PC-3 (cell line): ENCODE data around the gene GMDS. TPM values are rescaled to one million over a fixed set of nuclear protein-coding genes. Genes with fewer than 3 reads are reported as not detected.

Source experiments
- ATAC-seq: fragments of 200-7000 bp; cut with Tn5 transposase; 2 replicates; pipeline ENCODE4 v1.9.1; 2020; ENCODE audit warnings: mild to moderate bottlenecking, moderate library complexity
- BruUV-seq: library from RNA; stranded (reverse); fragments of 400-500 nt; replicated peaks from 2 replicates; lab custom pipeline; 2021; lab: Mats Ljungman, UMichigan
- CTCF ChIA-PET: fragments of 300-600 bp; sonication (Branson Sonifier 250); formaldehyde crosslinking; loops from one replicate; lab custom pipeline; 2022; ENCODE audit warnings: antibody characterized with exemption; lab: Charles Lee
- POLR2A ChIA-PET: fragments of 300-600 bp; sonication (Branson Sonifier 250); formaldehyde crosslinking; loops from one replicate; lab custom pipeline; 2022; ENCODE audit warnings: antibody characterized with exemption; ENCODE audit not compliant: unreplicated experiment; lab: Charles Lee
- DNase-seq: peaks from one replicate; pipeline ENCODE4 v3.0.0-alpha.2; 2015
- H2AFZ ChIP-seq: fragments of 300-600 bp; sonication (generic); 2 replicates; pipeline ENCODE4 v1.6.0; 2016; ENCODE audit warnings: antibody characterized with exemption, low read length
- H3F3A ChIP-seq: fragments of 300-600 bp; sonication (generic); one replicate; pipeline ENCODE4 v1.6.0; 2017; ENCODE audit warnings: antibody characterized with exemption, low read length, control low read depth, mild to moderate bottlenecking; ENCODE audit not compliant: unreplicated experiment
- H3K27ac ChIP-seq: fragments of 300-600 bp; sonication (generic); 2 replicates; pipeline ENCODE4 v1.5.1; 2016; ENCODE audit warnings: mild to moderate bottlenecking, low read length
- H3K27me3 ChIP-seq: fragments of 300-600 bp; sonication (generic); 2 replicates; pipeline ENCODE4 v1.6.1; 2016; ENCODE audit warnings: low read length, mixed read lengths
- H3K36me3 ChIP-seq: fragments of 300-600 bp; sonication (generic); 2 replicates; pipeline ENCODE4 v1.6.1; 2016; ENCODE audit warnings: low read depth, mixed run types, low read length, mixed read lengths
- H3K4me1 ChIP-seq: fragments of 300-600 bp; sonication (generic); 2 replicates; pipeline ENCODE4 v1.5.1; 2016; ENCODE audit warnings: low read length; ENCODE audit not compliant: insufficient read depth
- H3K4me2 ChIP-seq: fragments of 300-600 bp; sonication (generic); 2 replicates; pipeline ENCODE4 v1.6.0; 2016; ENCODE audit warnings: low read length
- H3K4me3 ChIP-seq: fragments of 300-600 bp; sonication (generic); 2 replicates; pipeline ENCODE4 v1.5.1; 2016; ENCODE audit warnings: mild to moderate bottlenecking, low read length, mixed read lengths
- H3K79me2 ChIP-seq: fragments of 300-600 bp; sonication (generic); 2 replicates; pipeline ENCODE4 v1.6.1; 2017; ENCODE audit warnings: low read length, mixed read lengths
- H3K9ac ChIP-seq: fragments of 300-600 bp; sonication (generic); 2 replicates; pipeline ENCODE4 v1.6.0; 2016; ENCODE audit warnings: mild to moderate bottlenecking, low read length
- H3K9me2 ChIP-seq: fragments of 300-600 bp; sonication (generic); replicated peaks from 2 replicates; pipeline ENCODE4 v1.6.1; 2016; ENCODE audit warnings: mixed run types, low read length, mixed read lengths
- H3K9me3 ChIP-seq: fragments of 300-600 bp; sonication (generic); 2 replicates; pipeline ENCODE4 v1.6.1; 2016; ENCODE audit warnings: low read length, mixed read lengths
- H4K20me1 ChIP-seq: fragments of 300-600 bp; sonication (generic); 2 replicates; pipeline ENCODE4 v1.6.1; 2016; ENCODE audit warnings: low read length, mixed read lengths
- EZH2 ChIP-seq: fragments of 300-600 bp; sonication (generic); IDR thresholded peaks from one replicate; pipeline ENCODE4 v1.6.1; 2017; ENCODE audit warnings: antibody characterized with exemption, mild to moderate bottlenecking, low read length; ENCODE audit not compliant: unreplicated experiment
- EZH2phosphoT487 ChIP-seq: fragments of 300-600 bp; sonication (generic); IDR thresholded peaks from 2 replicates; pipeline ENCODE4 v1.6.1; 2018; ENCODE audit warnings: mild to moderate bottlenecking, antibody characterized with exemption, low read length, borderline replicate concordance
- intact Hi-C: fragments of 100-400 bp; cut with micrococcal nuclease; formaldehyde crosslinking; loops from 2 replicates; pipeline ENCODE4 v1.9.0; 2023
- total RNA-seq: library from RNA; depleted of rRNA; stranded (reverse); fragments of >200 nt; gene quantifications from 2 replicates; pipeline ENCODE4 v1.2.3, GENCODE V29; 2014
- TF ChIP-seq, protein P1 (sequence below): fragments of 300-600 bp; sonication (generic); conservative IDR thresholded peaks from 2 replicates; pipeline ENCODE4 v1.5.1; 2017; ENCODE audit warnings: antibody characterized with exemption, low read depth, mild to moderate bottlenecking, low read length

The GMDS gene
- total RNA-seq, 1 experiment from 2014 or later, result 18.3 TPM

- intact Hi-C loops, result loop anchor here (5.0 to 10.0 kb wide), 2 partner anchors 194 to 588 kb away; no protein-coding TSS in a partner anchor
- H3K4me3 ChIP-seq, result no peak overlapping the region
- H3K9me3 ChIP-seq, result no peaks in the 10 kb centered on the region
- no peaks in the 10 kb centered on the region for H3K9me2 ChIP-seq
- no peaks in the 10 kb centered on the region for H4K20me1 ChIP-seq
- H2AFZ ChIP-seq, result no peak overlapping the region
- no peaks in the 10 kb centered on the region for H3K36me3 ChIP-seq
- CTCF ChIA-PET, result no interaction called here
- H3K9ac ChIP-seq, result no peak overlapping the region
- no peak overlapping the region for H3K4me2 ChIP-seq
- H3K79me2 ChIP-seq, result peaks cover 9% of the 10 kb centered on the region
- peaks cover 19% of the 10 kb centered on the region for H3K4me1 ChIP-seq
- TF ChIP-seq EZH2 (no peak), EZH2phosphoT487 (no peak)
- TF ChIP-seq, protein P1, sequence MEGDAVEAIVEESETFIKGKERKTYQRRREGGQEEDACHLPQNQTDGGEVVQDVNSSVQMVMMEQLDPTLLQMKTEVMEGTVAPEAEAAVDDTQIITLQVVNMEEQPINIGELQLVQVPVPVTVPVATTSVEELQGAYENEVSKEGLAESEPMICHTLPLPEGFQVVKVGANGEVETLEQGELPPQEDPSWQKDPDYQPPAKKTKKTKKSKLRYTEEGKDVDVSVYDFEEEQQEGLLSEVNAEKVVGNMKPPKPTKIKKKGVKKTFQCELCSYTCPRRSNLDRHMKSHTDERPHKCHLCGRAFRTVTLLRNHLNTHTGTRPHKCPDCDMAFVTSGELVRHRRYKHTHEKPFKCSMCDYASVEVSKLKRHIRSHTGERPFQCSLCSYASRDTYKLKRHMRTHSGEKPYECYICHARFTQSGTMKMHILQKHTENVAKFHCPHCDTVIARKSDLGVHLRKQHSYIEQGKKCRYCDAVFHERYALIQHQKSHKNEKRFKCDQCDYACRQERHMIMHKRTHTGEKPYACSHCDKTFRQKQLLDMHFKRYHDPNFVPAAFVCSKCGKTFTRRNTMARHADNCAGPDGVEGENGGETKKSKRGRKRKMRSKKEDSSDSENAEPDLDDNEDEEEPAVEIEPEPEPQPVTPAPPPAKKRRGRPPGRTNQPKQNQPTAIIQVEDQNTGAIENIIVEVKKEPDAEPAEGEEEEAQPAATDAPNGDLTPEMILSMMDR, result no peak
- no peak for ATAC-seq
- no peaks in the 10 kb centered on the region for H3F3A ChIP-seq
- POLR2A ChIA-PET, result interaction anchor here (0.6 kb wide), 1 partner anchor 87 kb away, joined by 4 read pairs; no protein-coding TSS in a partner anchor
- DNase-seq, result no peak
- no peak overlapping the region for H3K27ac ChIP-seq
- no peaks in the 10 kb centered on the region for H3K27me3 ChIP-seq
- BruUV-seq, result no TSS peak
These were observed 136.6 kb downstream of the GMDS start for GRCh38 chr6:2108700-2109306.

DNA sequence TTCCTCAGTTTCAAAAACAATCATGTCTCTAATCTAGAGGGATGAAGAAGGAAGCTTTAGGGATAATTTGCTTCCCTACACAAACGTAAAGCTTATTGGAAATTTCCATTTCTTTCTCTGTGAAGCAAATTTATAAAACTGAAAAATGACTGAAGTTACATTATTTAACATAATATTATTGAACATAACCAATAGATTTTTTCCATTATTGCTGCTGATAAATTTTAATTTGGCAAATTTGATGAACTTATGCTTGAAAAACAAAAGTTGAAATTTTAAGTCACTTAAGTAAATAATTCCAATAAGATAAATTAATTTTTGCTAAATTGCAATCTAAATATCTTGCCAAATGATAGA lies 140.9 kb downstream of the GMDS start:
- no peak overlapping the region for H3K27ac ChIP-seq
- H2AFZ ChIP-seq, result no peak overlapping the region
- no peaks in the 10 kb centered on the region for H3K9me3 ChIP-seq
- H4K20me1 ChIP-seq, result no peaks in the 10 kb centered on the region
- ChIA-PET POLR2A (no interaction called here), CTCF (interaction anchor here (0.5 to 1.2 kb wide), 6 partner anchors 30 to 493 kb away, joined by 3 to 11 read pairs (median 4); no protein-coding TSS in a partner anchor)
- no peaks in the 10 kb centered on the region for H3F3A ChIP-seq
- no peaks in the 10 kb centered on the region for H3K36me3 ChIP-seq
- H3K9me2 ChIP-seq, result no peaks in the 10 kb centered on the region
- BruUV-seq, result no TSS peak
- intact Hi-C loops, result loop anchor here (1.0 to 10.0 kb wide), 7 partner anchors 92 to 500 kb away; partner anchors contain the start of gene FOXC1
- DNase-seq, result no peak
- H3K27me3 ChIP-seq, result no peaks in the 10 kb centered on the region
- no peak for TF ChIP-seq EZH2phosphoT487
- TF ChIP-seq, protein P1, result no peak; the same call in 1 of the 2 replicates
- no peak for TF ChIP-seq EZH2
- H3K4me2 ChIP-seq, result no peak overlapping the region
- ATAC-seq, result no peak
- H3K9ac ChIP-seq, result no peak overlapping the region
- H3K79me2 ChIP-seq, result no peaks in the 10 kb centered on the region
- no peak overlapping the region for H3K4me3 ChIP-seq
- peaks cover 4% of the 10 kb centered on the region; the same call in 1 of the 2 replicates for H3K4me1 ChIP-seq
